ENCODE data around the gene FOXJ3.

GRCh38 chr1:42368096-42368795 lies 33.2 kb upstream of the FOXJ3 start:
- no peak for TF ChIP-seq POLR2AphosphoS5 (IDR thresholded peaks at IDR 0.05; ENCODE audit: low read depth, low read length)
- TF ChIP-seq, protein P1, sequence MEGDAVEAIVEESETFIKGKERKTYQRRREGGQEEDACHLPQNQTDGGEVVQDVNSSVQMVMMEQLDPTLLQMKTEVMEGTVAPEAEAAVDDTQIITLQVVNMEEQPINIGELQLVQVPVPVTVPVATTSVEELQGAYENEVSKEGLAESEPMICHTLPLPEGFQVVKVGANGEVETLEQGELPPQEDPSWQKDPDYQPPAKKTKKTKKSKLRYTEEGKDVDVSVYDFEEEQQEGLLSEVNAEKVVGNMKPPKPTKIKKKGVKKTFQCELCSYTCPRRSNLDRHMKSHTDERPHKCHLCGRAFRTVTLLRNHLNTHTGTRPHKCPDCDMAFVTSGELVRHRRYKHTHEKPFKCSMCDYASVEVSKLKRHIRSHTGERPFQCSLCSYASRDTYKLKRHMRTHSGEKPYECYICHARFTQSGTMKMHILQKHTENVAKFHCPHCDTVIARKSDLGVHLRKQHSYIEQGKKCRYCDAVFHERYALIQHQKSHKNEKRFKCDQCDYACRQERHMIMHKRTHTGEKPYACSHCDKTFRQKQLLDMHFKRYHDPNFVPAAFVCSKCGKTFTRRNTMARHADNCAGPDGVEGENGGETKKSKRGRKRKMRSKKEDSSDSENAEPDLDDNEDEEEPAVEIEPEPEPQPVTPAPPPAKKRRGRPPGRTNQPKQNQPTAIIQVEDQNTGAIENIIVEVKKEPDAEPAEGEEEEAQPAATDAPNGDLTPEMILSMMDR (IDR thresholded peaks at IDR 0.05) = no peak
- TF ChIP-seq TCF7L2 (IDR thresholded peaks at IDR 0.05; ENCODE audit: low read depth, low read length) = no peak
- no peak for TF ChIP-seq REST (IDR thresholded peaks at IDR 0.05; ENCODE audit: insufficient read depth in 1 of 2, low read depth in 2 of 2, low read length in 1 of 2)
